ENCODE results near the gene ZNF431.
A peak's percentile ranks its signal among the peaks of the same experiment; 100 is the strongest.
"Not testable (repeated sequence)": the region's sequence is repeated elsewhere in the genome, so short reads cannot be mapped to it uniquely, and the experiment has no call there.

Gene ZNF431

GRCh38 chr19:21148681-21149080, 6.8 kb downstream of the ZNF431 start:
- no peak for DNase-seq

DNA sequence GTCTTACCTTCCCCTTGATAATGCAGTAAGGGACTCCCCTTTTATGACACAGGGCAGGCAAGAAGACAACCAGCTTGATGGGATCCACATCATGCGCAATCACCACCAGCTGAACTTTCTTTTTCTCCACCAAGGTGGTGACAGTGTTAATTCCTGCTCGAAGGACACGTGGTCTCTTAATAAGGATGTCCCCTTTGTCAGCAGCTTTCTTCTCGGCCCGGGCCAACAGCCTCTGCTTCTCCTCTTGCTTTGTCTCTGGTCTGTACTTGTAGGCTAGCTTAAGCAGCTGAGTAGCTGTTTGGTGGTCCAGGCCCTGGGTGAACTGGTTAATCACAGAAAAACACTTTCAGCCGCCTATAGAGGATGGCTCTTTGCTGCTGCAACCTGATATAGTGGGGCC, 8.0 kb downstream of the ZNF431 start:
- DNase-seq, result no peak

DNA sequence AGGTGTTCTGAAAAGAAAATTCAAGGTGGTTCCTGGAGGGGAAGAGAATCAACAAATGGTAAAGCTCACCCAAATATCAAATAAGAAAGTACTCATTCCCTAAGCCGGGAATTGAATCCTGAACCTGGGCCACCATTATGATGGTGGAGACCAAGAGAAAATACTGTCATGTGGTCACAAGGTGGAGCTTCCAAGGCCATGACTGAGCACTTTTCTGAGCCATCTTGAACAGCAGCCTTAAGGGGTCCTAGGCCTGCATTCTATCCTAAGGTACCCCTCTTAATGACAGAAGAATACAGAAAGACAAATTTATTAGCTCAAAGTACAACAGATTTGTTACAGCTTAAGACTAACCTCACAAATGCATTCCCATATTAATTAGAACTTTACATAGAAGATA, 9.6 kb downstream of the ZNF431 start:
- DNase-seq, result no peak

DNA sequence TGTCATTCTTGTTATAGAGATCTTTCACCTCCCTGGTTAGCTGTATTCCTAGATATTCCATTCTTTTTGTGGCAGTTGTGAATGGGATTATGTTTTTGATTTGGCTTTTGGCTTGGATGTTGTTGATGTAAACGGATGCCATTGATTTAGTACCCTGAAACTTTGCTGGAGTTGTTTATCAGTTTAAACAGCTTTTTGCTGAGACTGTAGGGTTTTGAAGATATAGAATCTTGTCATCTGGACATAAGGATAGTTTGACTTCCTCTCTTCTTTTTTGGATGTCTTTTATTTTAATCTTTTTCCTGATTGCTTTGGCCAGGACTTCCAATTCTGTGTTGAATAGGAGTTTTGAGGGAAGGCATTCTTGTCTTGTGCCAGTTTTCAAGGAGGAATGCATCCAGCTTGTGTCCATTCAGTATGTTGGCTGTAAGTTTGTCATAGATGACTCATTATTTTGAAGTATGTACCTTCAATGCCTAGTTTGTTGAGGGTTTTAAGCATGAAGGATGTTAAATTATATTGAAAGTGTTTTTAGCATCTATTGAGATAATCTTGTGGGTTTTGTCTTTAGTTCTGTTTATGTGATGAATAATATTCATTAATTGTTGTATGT, 16.8 kb downstream of the ZNF431 start:
- no peak for DNase-seq

DNA sequence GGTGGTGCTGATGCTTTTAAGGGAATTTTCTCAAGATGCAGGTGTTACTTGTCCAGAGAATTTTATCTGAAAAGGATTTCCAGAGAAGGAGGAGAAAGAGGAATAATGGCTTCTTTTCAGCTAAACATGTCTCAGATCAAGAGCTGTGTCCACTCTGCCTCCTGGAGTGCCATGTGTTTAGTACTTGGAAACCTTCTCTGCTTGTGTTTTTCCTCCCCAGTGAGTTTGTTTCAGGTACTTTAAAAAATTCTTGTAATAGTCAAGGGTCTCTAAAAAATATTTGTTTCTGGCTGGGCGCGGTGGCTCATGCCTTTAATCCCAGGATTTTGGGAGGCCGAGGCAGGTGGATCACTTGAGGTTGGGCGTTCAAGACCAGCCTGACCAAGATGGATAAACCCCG, 22.7 kb downstream of the ZNF431 start:
- DNase-seq, result no peak

DNA sequence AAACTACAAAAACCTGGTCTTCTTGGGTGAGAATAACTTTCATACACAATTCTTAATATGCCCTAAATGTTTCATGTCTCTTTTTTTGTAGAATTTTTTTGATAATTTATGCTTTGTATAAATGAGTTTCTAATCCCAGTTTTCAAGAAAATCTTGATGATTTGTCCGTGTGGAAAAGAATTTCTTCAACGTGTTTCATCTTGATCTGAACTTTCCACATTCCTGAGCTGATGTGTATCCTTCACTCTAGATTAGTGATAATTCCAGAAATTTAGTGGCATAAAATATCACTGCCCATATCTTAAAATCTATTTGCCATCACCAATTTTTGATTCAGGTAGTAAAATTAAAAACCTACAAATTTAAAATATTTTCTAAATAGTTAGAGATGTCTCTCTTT, 24.6 kb downstream of the ZNF431 start:
- no peak for DNase-seq

DNA sequence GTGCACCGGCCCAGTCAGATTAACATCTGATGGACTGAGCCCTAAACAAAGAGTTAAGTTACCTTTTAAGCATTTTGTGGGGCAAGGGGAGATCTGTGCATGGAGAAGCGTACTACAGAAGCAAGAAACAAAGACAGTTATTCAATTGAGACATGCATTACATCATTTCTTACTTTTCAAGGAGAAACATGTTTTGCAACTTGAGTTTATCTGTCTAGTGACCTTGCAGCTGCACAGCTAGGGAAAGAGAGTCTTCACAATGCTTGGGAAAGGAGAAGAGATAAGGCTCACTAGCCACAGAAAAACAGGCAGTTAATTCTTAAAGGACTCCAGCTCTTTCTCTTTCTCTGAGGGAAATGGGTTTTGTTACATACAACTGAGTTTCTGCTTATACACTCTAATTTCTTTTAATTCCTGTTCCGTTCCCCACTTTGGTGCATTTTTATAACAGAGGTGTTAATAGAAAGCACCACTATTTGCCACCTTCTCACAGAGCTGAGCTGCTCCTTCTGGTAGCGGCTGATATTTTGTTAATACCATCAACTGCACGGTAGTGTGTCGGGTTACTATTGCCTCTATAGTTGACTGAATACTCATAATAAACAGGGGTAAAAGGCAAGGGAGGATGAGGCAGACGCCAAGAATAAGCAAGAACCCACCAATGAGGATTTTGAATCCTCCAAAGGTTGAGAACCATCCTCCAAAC, 55.9 kb downstream of the ZNF431 start:
- DNase-seq, result no peak

- DNase-seq, result peak in 2 of 5 donors; percentile 24 to 27
These were observed 61.1 kb downstream of the ZNF431 start for GRCh38 chr19:21202865-21203494.

GRCh38 chr19:21210037-21210621, 68.3 kb downstream of the ZNF431 start:
- DNase-seq, result no peak

DNA sequence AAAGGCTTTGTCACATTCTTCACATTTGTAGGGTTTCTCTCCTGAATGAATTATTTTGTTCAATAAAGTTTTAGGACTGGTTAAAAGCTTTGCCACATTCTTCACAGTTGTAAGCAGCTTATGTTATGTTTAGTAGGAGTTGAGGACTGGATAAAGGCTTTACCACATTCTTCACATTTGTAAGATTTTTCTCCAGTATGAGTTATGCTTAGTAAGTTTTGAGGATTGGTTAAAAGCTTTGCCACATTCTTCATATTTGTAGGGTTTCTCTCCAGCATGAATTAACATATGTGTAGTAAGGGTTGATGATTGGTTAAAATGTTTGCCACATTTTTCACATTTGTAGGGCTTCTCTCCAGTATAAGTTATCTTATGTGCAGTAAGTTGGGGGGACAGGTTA, 79.9 kb downstream of the ZNF431 start:
- no peak for DNase-seq

GRCh38 chr19:21229938-21230337, 88.1 kb downstream of the ZNF431 start:
- DNase-seq, result not testable (repeated sequence)

DNA sequence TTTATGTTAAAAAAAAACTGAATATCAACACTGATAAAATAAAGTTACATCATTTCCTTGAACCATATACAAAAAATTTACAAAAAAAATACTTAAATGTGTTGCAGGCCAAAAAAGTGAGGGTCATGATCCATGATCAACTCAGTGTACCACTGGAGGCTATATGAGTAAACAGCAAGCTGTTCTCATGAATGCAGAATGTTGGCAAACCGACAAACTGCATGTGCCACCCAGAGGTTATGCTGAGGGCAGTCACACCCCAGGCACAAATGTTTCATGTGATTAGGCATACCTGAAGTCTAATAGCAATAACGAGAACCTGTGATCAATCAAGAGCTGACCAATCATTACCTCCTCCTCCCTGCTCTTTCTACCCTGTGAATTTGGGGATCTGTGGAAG, 91.9 kb downstream of the ZNF431 start:
- no peak for DNase-seq

GRCh38 chr19:21236751-21237150, 94.9 kb downstream of the ZNF431 start:
- DNase-seq, result not testable (repeated sequence)

- no peak for DNase-seq
These were observed 96.8 kb downstream of the ZNF431 start for GRCh38 chr19:21238670-21239069.
